ENCODE results near the gene NTRK2. TPM values are rescaled to one million over a fixed set of nuclear protein-coding genes. Genes with fewer than 3 reads are reported as not detected.

Gene NTRK2
- total RNA-seq, 1 donor from 2014 or later = 0.02 TPM

DNA sequence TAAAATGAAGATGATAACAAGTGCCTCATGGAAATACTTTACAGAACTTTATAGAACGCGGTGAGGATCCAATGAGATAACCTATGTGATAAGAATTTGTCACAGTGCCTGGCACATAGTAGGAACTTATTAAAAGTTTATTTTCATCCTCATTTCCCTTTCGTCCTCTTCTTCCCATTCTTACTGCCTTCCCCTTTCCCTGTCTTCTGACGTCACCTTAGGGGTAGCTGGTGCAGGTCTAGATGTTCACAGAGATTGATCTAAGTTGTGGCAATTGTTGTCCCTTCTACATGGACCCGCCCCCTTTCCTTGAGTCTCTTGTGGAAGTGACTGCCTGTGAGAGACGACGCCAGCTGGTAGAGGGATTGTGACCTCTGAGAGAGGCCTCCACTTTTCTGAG, 46.5 kb upstream of the NTRK2 start:
- H3K9me3 Mint-ChIP-seq = peaks cover 2% of the 10 kb centered on the region

GRCh38 chr9:84636436-84636835, 33.1 kb upstream of the NTRK2 start:
- Histone ChIP-seq H3F3A (ENCODE audit: low read depth) (no peaks in the 10 kb centered on the region), H3K4me1 (no peaks in the 10 kb centered on the region), H2AFZ (replicated peaks) (no peak overlapping the region), H3K9me3 (ENCODE audit: low read depth) (no peaks in the 10 kb centered on the region), H3K36me3 (no peaks in the 10 kb centered on the region), H3K4me2 (no peak overlapping the region), H3K27me3 (no peaks in the 10 kb centered on the region), H3K79me2 (ENCODE audit: low read depth) (no peaks in the 10 kb centered on the region), H3K9ac (no peak overlapping the region), H3K27ac (no peak overlapping the region), H4K20me1 (ENCODE audit: low read depth) (no peaks in the 10 kb centered on the region), H3K4me3 (no peak overlapping the region)
- no peak overlapping the region for H3K27ac Mint-ChIP-seq
- H3K9me3 Mint-ChIP-seq = peaks cover 4% of the 10 kb centered on the region
- peaks cover 2% of the 10 kb centered on the region for H3K27me3 Mint-ChIP-seq (ENCODE audit: insufficient read depth, low read depth)
- no peak overlapping the region for H3K4me3 Mint-ChIP-seq
- no peaks in the 10 kb centered on the region for H3K4me1 Mint-ChIP-seq
- no peak for TF ChIP-seq EZH2phosphoT487 (IDR thresholded peaks at IDR 0.05)
- no peak for TF ChIP-seq CTCF (IDR thresholded peaks at IDR 0.05)
- TF ChIP-seq EZH2 (IDR thresholded peaks at IDR 0.05) = no peak
- no peak for DNase-seq (ENCODE audit: low spot score)
- H3K36me3 Mint-ChIP-seq = no peaks in the 10 kb centered on the region

More for the DNA sequence above, 46.5 kb upstream of the NTRK2 start:
- H3K79me2 ChIP-seq (ENCODE audit: low read depth) = no peaks in the 10 kb centered on the region
- no peak overlapping the region for H2AFZ ChIP-seq (replicated peaks)
- no peak overlapping the region for H3K4me3 ChIP-seq
- H4K20me1 ChIP-seq (ENCODE audit: low read depth) = no peaks in the 10 kb centered on the region
- no peak for TF ChIP-seq CTCF (IDR thresholded peaks at IDR 0.05)
- TF ChIP-seq EZH2 (IDR thresholded peaks at IDR 0.05) = no peak
- no peak for TF ChIP-seq EZH2phosphoT487 (IDR thresholded peaks at IDR 0.05)
- H3K9me3 ChIP-seq (ENCODE audit: low read depth) = no peaks in the 10 kb centered on the region
- H3K27ac ChIP-seq = no peak overlapping the region
- H3F3A ChIP-seq (ENCODE audit: low read depth) = no peaks in the 10 kb centered on the region
- H3K27me3 ChIP-seq = no peaks in the 10 kb centered on the region
- Mint-ChIP-seq H3K27me3 (ENCODE audit: insufficient read depth, low read depth) (no peaks in the 10 kb centered on the region), H3K27ac (no peak overlapping the region), H3K4me3 (no peak overlapping the region), H3K36me3 (no peaks in the 10 kb centered on the region), H3K4me1 (peaks cover 2% of the 10 kb centered on the region)
- H3K36me3 ChIP-seq = no peaks in the 10 kb centered on the region
- no peak for DNase-seq (ENCODE audit: low spot score)
- no peak overlapping the region for H3K4me2 ChIP-seq
- no peak overlapping the region for H3K9ac ChIP-seq
- no peaks in the 10 kb centered on the region for H3K4me1 ChIP-seq

DNA sequence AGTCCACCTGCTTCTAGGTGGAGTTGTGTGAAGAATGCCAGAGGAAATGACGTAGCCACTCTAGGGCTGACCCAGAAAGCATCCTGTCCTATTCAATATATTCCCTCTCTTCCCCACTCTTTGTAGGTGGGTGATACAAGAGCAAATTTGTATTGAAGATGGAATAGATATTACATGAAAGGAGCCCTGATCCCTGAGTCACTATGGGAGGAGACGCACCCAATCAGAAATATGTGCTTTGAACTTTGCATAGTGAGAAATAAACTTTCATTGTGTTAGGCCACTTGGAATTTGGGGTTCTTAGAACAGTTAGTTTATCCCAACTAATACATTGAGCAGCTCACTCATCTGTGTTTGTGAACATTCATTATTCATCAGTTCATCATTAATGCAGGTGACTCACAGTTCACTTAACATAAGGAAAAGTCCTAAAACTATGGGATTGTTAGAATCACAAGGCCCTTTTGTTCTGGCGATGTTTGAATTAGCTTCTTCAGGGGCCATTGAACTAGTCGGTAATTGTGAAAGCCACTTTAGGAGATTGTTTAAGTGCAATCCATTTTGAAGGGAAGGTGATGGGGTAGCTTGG, 26.9 kb upstream of the NTRK2 start:
- Histone ChIP-seq H3K36me3 (no peaks in the 10 kb centered on the region), H3K27ac (no peak overlapping the region), H4K20me1 (ENCODE audit: low read depth) (no peaks in the 10 kb centered on the region), H3K4me2 (no peak overlapping the region), H2AFZ (replicated peaks) (no peak overlapping the region), H3F3A (ENCODE audit: low read depth) (no peaks in the 10 kb centered on the region), H3K27me3 (no peaks in the 10 kb centered on the region), H3K9me3 (ENCODE audit: low read depth) (no peaks in the 10 kb centered on the region), H3K4me1 (no peaks in the 10 kb centered on the region), H3K9ac (no peak overlapping the region), H3K4me3 (no peak overlapping the region), H3K79me2 (ENCODE audit: low read depth) (no peaks in the 10 kb centered on the region)
- no peaks in the 10 kb centered on the region for H3K36me3 Mint-ChIP-seq
- H3K4me3 Mint-ChIP-seq = no peak overlapping the region
- DNase-seq (ENCODE audit: low spot score) = no peak
- H3K27me3 Mint-ChIP-seq (ENCODE audit: insufficient read depth, low read depth) = peaks cover 2% of the 10 kb centered on the region
- TF ChIP-seq EZH2phosphoT487 (IDR thresholded peaks at IDR 0.05) (no peak), EZH2 (IDR thresholded peaks at IDR 0.05) (no peak), CTCF (IDR thresholded peaks at IDR 0.05) (no peak)
- H3K27ac Mint-ChIP-seq = no peak overlapping the region
- H3K4me1 Mint-ChIP-seq = no peaks in the 10 kb centered on the region
- H3K9me3 Mint-ChIP-seq = peaks cover 4% of the 10 kb centered on the region

Measured in neural progenitor cell (in vitro differentiated cells).